PC-3 (cell line): Measurements from ENCODE around the gene MARCKSL1. TPM values are rescaled to one million over a fixed set of nuclear protein-coding genes. Genes with fewer than 3 reads are reported as not detected.
"Not testable (repeated sequence)": the region's sequence is repeated elsewhere in the genome, so short reads cannot be mapped to it uniquely, and the experiment has no call there.

Source experiments
- ATAC-seq: fragments of 200-7000 bp; cut with Tn5 transposase; 2 replicates; pipeline ENCODE4 v1.9.1; 2020; ENCODE audit warnings: mild to moderate bottlenecking, moderate library complexity
- BruUV-seq: library from RNA; stranded (reverse); fragments of 400-500 nt; replicated peaks from 2 replicates; lab custom pipeline; 2021; lab: Mats Ljungman, UMichigan
- CTCF ChIA-PET: fragments of 300-600 bp; sonication (Branson Sonifier 250); formaldehyde crosslinking; loops from one replicate; lab custom pipeline; 2022; ENCODE audit warnings: antibody characterized with exemption; lab: Charles Lee
- POLR2A ChIA-PET: fragments of 300-600 bp; sonication (Branson Sonifier 250); formaldehyde crosslinking; loops from one replicate; lab custom pipeline; 2022; ENCODE audit warnings: antibody characterized with exemption; ENCODE audit not compliant: unreplicated experiment; lab: Charles Lee
- DNase-seq: peaks from one replicate; pipeline ENCODE4 v3.0.0-alpha.2; 2015
- H2AFZ ChIP-seq: fragments of 300-600 bp; sonication (generic); 2 replicates; pipeline ENCODE4 v1.6.0; 2016; ENCODE audit warnings: antibody characterized with exemption, low read length
- H3F3A ChIP-seq: fragments of 300-600 bp; sonication (generic); one replicate; pipeline ENCODE4 v1.6.0; 2017; ENCODE audit warnings: antibody characterized with exemption, low read length, control low read depth, mild to moderate bottlenecking; ENCODE audit not compliant: unreplicated experiment
- H3K27ac ChIP-seq: fragments of 300-600 bp; sonication (generic); 2 replicates; pipeline ENCODE4 v1.5.1; 2016; ENCODE audit warnings: mild to moderate bottlenecking, low read length
- H3K27me3 ChIP-seq: fragments of 300-600 bp; sonication (generic); 2 replicates; pipeline ENCODE4 v1.6.1; 2016; ENCODE audit warnings: low read length, mixed read lengths
- H3K36me3 ChIP-seq: fragments of 300-600 bp; sonication (generic); 2 replicates; pipeline ENCODE4 v1.6.1; 2016; ENCODE audit warnings: low read depth, mixed run types, low read length, mixed read lengths
- H3K4me1 ChIP-seq: fragments of 300-600 bp; sonication (generic); 2 replicates; pipeline ENCODE4 v1.5.1; 2016; ENCODE audit warnings: low read length; ENCODE audit not compliant: insufficient read depth
- H3K4me2 ChIP-seq: fragments of 300-600 bp; sonication (generic); 2 replicates; pipeline ENCODE4 v1.6.0; 2016; ENCODE audit warnings: low read length
- H3K4me3 ChIP-seq: fragments of 300-600 bp; sonication (generic); 2 replicates; pipeline ENCODE4 v1.5.1; 2016; ENCODE audit warnings: mild to moderate bottlenecking, low read length, mixed read lengths
- H3K79me2 ChIP-seq: fragments of 300-600 bp; sonication (generic); 2 replicates; pipeline ENCODE4 v1.6.1; 2017; ENCODE audit warnings: low read length, mixed read lengths
- H3K9ac ChIP-seq: fragments of 300-600 bp; sonication (generic); 2 replicates; pipeline ENCODE4 v1.6.0; 2016; ENCODE audit warnings: mild to moderate bottlenecking, low read length
- H3K9me2 ChIP-seq: fragments of 300-600 bp; sonication (generic); replicated peaks from 2 replicates; pipeline ENCODE4 v1.6.1; 2016; ENCODE audit warnings: mixed run types, low read length, mixed read lengths
- H3K9me3 ChIP-seq: fragments of 300-600 bp; sonication (generic); 2 replicates; pipeline ENCODE4 v1.6.1; 2016; ENCODE audit warnings: low read length, mixed read lengths
- H4K20me1 ChIP-seq: fragments of 300-600 bp; sonication (generic); 2 replicates; pipeline ENCODE4 v1.6.1; 2016; ENCODE audit warnings: low read length, mixed read lengths
- EZH2 ChIP-seq: fragments of 300-600 bp; sonication (generic); IDR thresholded peaks from one replicate; pipeline ENCODE4 v1.6.1; 2017; ENCODE audit warnings: antibody characterized with exemption, mild to moderate bottlenecking, low read length; ENCODE audit not compliant: unreplicated experiment
- EZH2phosphoT487 ChIP-seq: fragments of 300-600 bp; sonication (generic); IDR thresholded peaks from 2 replicates; pipeline ENCODE4 v1.6.1; 2018; ENCODE audit warnings: mild to moderate bottlenecking, antibody characterized with exemption, low read length, borderline replicate concordance
- intact Hi-C: fragments of 100-400 bp; cut with micrococcal nuclease; formaldehyde crosslinking; loops from 2 replicates; pipeline ENCODE4 v1.9.0; 2023
- total RNA-seq: library from RNA; depleted of rRNA; stranded (reverse); fragments of >200 nt; gene quantifications from 2 replicates; pipeline ENCODE4 v1.2.3, GENCODE V29; 2014; rRNA removed
- TF ChIP-seq, protein P1 (sequence below): fragments of 300-600 bp; sonication (generic); conservative IDR thresholded peaks from 2 replicates; pipeline ENCODE4 v1.5.1; 2017; ENCODE audit warnings: antibody characterized with exemption, low read depth, mild to moderate bottlenecking, low read length

Gene MARCKSL1
- total RNA-seq, 1 experiment from 2014 or later = 159 TPM

DNA sequence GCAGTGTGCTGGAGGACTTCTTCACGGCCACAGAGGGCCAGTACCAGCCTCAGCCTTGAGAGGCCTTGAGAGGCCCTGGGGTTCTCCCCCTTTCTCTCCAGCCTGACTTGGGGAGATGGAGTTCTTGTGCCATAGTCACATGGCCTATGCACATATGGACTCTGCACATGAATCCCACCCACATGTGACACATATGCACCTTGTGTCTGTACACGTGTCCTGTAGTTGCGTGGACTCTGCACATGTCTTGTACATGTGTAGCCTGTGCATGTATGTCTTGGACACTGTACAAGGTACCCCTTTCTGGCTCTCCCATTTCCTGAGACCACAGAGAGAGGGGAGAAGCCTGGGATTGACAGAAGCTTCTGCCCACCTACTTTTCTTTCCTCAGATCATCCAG is 50.4 kb downstream of the MARCKSL1 start:
- no peaks in the 10 kb centered on the region for H3K27me3 ChIP-seq
- POLR2A ChIA-PET = no interaction called here
- H3F3A ChIP-seq = no peaks in the 10 kb centered on the region
- ATAC-seq (no peak), DNase-seq (no peak)
- H3K4me2 ChIP-seq = no peak overlapping the region
- H3K27ac ChIP-seq = no peak overlapping the region
- intact Hi-C loops = no loop called here
- H3K79me2 ChIP-seq = no peaks in the 10 kb centered on the region
- H3K36me3 ChIP-seq = no peaks in the 10 kb centered on the region
- CTCF ChIA-PET = no interaction called here
- no peak overlapping the region for H3K9ac ChIP-seq
- H3K9me2 ChIP-seq = no peaks in the 10 kb centered on the region
- TF ChIP-seq, protein P1, sequence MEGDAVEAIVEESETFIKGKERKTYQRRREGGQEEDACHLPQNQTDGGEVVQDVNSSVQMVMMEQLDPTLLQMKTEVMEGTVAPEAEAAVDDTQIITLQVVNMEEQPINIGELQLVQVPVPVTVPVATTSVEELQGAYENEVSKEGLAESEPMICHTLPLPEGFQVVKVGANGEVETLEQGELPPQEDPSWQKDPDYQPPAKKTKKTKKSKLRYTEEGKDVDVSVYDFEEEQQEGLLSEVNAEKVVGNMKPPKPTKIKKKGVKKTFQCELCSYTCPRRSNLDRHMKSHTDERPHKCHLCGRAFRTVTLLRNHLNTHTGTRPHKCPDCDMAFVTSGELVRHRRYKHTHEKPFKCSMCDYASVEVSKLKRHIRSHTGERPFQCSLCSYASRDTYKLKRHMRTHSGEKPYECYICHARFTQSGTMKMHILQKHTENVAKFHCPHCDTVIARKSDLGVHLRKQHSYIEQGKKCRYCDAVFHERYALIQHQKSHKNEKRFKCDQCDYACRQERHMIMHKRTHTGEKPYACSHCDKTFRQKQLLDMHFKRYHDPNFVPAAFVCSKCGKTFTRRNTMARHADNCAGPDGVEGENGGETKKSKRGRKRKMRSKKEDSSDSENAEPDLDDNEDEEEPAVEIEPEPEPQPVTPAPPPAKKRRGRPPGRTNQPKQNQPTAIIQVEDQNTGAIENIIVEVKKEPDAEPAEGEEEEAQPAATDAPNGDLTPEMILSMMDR = no peak
- TF ChIP-seq EZH2 (no peak), EZH2phosphoT487 (no peak)
- H2AFZ ChIP-seq = no peak overlapping the region
- BruUV-seq = no TSS peak
- H3K4me3 ChIP-seq = no peak overlapping the region
- no peaks in the 10 kb centered on the region for H3K9me3 ChIP-seq
- H4K20me1 ChIP-seq = no peaks in the 10 kb centered on the region
- H3K4me1 ChIP-seq = peaks cover 14% of the 10 kb centered on the region

DNA sequence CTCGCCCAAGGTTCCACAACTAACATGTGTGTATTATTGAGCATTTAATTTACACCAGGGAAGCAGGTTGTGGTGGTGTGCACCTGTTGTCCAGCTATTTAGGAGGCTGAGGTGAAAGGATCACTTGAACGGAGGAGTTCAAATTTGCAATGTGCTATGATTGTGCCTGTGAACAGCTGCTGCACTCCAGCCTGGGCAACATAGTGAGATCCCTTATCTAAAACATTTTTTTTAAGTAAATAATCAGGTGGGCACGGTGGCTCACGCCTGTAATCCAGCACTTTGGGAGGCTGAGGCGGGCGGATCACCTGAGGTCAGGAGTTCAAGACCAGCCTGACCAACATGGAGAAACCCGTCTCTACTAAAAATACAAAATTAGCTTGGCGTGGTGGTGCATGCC is 51.3 kb downstream of the MARCKSL1 start:
- H3K9me2 ChIP-seq, H3K79me2 ChIP-seq, BruUV-seq, H3K9me3 ChIP-seq, CTCF ChIA-PET, H4K20me1 ChIP-seq, H3F3A ChIP-seq, H3K4me2 ChIP-seq, ATAC-seq, H3K36me3 ChIP-seq, intact Hi-C loops, POLR2A ChIA-PET, H2AFZ ChIP-seq, H3K27me3 ChIP-seq, H3K4me1 ChIP-seq, H3K27ac ChIP-seq, H3K4me3 ChIP-seq, H3K9ac ChIP-seq, DNase-seq: not testable (repeated sequence)

Other genes with a start within 250 kb of the MARCKSL1 start
- 45.7 and 45.8 TPM in 2 replicates for gene KPNA6, start 228.2 kb downstream of the MARCKSL1 start, total RNA-seq
- 64.2 and 79.0 TPM in 2 replicates for gene TXLNA, start 156.6 kb downstream of the MARCKSL1 start, total RNA-seq
- gene CCDC28B, start 135.6 kb downstream of the MARCKSL1 start, total RNA-seq = 4.7 and 5.5 TPM in 2 replicates
- 8.5 and 11.8 TPM in 2 replicates for gene IQCC, start 130.6 kb downstream of the MARCKSL1 start, total RNA-seq
- gene DCDC2B, start 127.1 kb downstream of the MARCKSL1 start, total RNA-seq = not detected in 2 replicates
- 4.2 and 7.7 TPM in 2 replicates for gene TMEM234, start 113.9 kb downstream of the MARCKSL1 start, total RNA-seq
- 413 and 442 TPM in 2 replicates for gene EIF3I, start 113.8 kb downstream of the MARCKSL1 start, total RNA-seq
- 1.3 and 1.6 TPM in 2 replicates for gene FAM167B, start 89.0 kb downstream of the MARCKSL1 start, total RNA-seq
- gene LCK, start 85.0 kb downstream of the MARCKSL1 start, total RNA-seq = 3.6 and 4.3 TPM in 2 replicates
- 182 and 184 TPM in 2 replicates for gene HDAC1, start 44.1 kb downstream of the MARCKSL1 start, total RNA-seq
- 3.0 and 3.7 TPM in 2 replicates for gene FAM229A, start 26.3 kb upstream of the MARCKSL1 start, total RNA-seq
- gene TSSK3, start 26.3 kb upstream of the MARCKSL1 start, total RNA-seq = not detected in 2 replicates
- 59.8 and 68.5 TPM in 2 replicates for gene BSDC1, start 58.2 kb upstream of the MARCKSL1 start, total RNA-seq
- gene ZBTB8B, start 128.8 kb upstream of the MARCKSL1 start, total RNA-seq = 0.22 and 0.23 TPM in 2 replicates
- gene ZBTB8A, start 203.2 kb upstream of the MARCKSL1 start, total RNA-seq = 1.7 and 3.5 TPM in 2 replicates